GM23248 (cell line): Measurements from ENCODE around the gene TSSK2.

ENCODE experiments used
- EZH2 ChIP-seq: fragments of 200-600 bp; sonication (generic); IDR thresholded peaks from 2 replicates; pipeline ENCODE4 v1.6.1; 2018; ENCODE audit warnings: antibody characterized with exemption, mild to moderate bottlenecking; ENCODE audit not compliant: insufficient read depth, poor library complexity, severe bottlenecking
- EZH2phosphoT487 ChIP-seq: fragments of 200-600 bp; sonication (generic); IDR thresholded peaks from 2 replicates; pipeline ENCODE4 v1.6.1; 2018; ENCODE audit warnings: antibody characterized with exemption, moderate library complexity, mild to moderate bottlenecking, low read depth; ENCODE audit not compliant: insufficient read depth

GRCh38 chr22:19111140-19111539 lies 20.0 kb upstream of the TSSK2 start:
- TF ChIP-seq EZH2 (no peak), EZH2phosphoT487 (no peak)
